Body of pancreas (tissue), 4 donors: ENCODE results near the gene EYA3.

ENCODE experiments used
- CTCF ChIP-seq, 7 experiments: fragments of 450-650 bp in 4 of 7; fragments of 200-600 bp in 3 of 7; sonication (generic) in 3 of 7; IDR thresholded peaks; one replicate each; pipeline ENCODE4 v1.5.1; 2016 to 2019; ENCODE audit warnings: antibody characterized with exemption in 7 of 7
- POLR2A ChIP-seq, 3 donors: fragments of 450-650 bp; IDR thresholded peaks; one replicate each; pipeline ENCODE4 v1.6.1; 2016; ENCODE audit warnings: antibody characterized with exemption in 3 of 3, mild to moderate bottlenecking in 2 of 3

- TF ChIP-seq CTCF (IDR thresholded peaks at IDR 0.05) (no peak), POLR2A (IDR thresholded peaks at IDR 0.05) (no peak)
Observed at GRCh38 chr1:27963393-27963792, 125.0 kb downstream of the EYA3 start.
